HG02610 (cell line): Measurements from ENCODE around the gene CRADD.
"Not testable (repeated sequence)": the region's sequence is repeated elsewhere in the genome, so short reads cannot be mapped to it uniquely, and the experiment has no call there.

Source experiments
- ATAC-seq: cut with Tn5 transposase; IDR thresholded peaks from one replicate; pipeline ENCODE4 v1.9.1; 2021; ENCODE audit warnings: mild to moderate bottlenecking, moderate library complexity; ENCODE audit not compliant: unreplicated experiment

The CRADD gene

DNA sequence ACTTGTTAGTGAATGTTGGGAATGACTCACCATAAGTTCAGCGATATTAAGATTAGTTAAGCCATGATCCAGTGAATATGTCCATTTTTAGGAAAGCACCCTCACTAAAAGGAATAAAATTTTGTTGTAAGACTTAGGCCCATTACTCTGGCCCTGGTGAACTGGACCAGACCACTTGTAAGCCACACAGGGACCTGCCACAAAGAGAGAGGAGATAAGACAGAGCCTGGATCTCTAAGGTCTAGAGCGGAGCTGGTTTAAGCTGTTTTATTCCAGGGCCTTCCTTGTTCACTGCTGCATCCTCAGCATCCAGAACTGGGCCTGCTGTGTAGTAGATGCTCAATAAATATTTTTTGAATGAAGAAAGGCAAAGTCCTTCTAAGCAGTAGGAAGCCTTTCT, 79.1 kb downstream of the CRADD start:
- ATAC-seq = no peak

DNA sequence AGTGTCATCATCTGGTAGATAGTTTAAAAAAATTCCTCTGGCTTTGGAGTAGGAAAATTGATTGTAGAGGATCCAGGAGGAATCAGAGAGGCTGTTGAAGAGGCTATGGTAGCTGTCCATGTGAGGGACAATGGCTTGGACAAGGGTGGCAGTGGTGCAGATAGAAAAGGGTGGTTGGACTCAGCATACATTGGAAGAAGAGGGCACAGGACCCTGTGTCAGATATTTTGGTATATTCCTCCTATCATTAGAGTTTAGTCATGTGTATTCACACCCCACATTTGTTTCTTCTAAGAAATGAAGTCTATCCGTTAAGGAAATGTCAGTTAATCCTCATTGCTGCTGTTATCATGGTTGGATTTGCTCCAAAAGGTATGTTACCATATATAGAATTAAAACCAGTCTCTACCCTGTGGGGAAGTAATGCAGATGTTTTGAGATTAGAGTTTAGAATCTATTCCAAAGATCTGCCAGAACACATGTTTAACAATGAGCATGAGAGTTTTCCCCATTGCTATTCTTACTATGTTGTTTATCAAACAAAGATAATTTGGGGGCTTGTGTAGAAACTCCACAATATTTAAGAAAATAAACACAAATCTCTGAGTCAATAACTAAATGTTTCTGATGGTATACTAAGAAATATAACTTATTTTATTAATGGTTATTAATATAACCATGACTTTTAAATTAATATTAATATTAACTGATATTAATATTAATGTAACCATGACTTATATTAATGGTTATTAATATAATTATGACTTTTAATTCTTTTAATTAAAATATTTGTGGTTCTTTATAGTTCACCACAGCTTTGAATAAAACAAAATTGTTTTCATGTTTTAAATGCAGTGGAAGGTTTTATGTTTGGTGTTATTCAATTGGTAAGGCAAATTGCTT, 80.9 kb downstream of the CRADD start:
- no peak for ATAC-seq

DNA sequence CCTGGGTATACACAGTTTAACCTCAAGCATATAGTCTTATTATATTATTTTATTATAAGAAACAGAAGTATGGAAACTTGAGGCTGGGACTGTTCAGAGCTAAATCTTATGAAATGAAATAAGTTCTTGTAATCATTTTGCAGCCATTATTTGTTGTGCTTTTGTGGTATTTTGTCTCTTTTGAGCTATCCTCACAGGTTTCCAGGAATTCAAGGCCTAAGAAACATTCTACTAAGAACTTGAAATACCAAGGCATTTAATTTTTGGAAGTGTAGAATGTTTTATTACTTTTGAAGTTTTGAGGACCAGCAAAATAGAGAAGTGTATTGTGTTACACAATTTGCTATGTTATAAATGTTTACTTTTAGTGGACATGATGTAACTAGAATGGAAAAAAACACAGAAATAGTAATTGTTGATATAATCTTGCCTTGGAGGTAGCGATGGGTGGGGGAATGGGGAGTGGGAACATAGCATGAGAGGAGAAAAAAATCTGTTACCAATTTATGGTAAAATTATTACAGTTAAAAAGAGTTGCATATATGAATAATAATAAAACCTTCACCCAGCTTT, 81.7 kb downstream of the CRADD start:
- no peak for ATAC-seq

DNA sequence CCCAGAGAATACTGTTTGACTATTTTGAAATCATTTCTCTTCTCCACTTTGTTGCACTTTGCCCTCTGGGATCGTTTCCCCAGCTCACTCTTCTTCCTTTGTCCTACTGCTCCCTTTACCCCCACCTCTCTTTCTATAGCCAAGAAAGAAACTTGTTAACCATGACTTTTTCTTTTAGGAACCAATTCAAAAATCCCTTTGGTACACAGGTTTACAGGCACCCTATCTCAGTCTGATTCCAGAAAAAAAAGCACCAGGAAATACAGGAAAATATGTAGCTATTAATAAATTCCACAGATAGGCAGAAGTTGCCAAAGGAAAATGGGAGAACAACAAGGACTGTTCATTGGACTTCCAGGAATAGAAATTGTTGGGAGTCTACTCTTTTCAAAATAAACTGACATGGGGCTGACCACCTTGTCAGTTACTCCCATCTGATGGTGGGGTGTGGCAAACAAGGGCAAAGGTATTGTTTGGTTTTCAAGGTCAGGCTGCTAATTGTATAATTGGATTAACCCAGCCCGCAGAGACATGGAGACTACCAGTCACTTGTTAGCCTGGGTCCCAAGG, 82.4 kb downstream of the CRADD start:
- no peak for ATAC-seq

DNA sequence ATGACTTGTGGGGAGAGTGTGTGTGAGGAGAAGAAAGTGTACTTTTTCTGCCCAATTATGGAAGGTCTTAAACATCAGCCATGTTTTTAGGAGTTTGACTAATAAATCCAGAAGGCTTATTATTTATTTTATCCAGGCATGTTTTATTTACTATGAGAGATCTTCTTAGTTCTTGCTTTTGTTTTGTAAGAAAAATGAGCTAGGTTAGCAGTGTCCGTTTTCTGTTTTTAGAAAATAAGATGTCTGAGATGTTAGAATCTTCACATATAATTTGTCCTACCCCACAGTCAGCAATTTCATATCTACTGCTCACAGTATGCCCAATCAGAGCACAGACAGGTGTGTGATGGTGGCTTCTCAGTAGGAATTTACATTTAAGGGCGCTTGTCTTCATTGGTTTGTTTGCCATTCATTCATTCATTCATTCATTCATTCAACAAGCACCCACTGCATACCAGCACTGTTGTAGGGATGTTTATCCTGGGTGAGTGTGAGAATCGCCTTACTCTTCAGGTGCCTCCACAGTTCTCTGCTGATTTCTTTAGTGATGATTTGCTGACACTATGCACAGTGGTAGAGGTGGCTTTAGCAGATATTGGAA, 83.2 kb downstream of the CRADD start:
- no peak for ATAC-seq

DNA sequence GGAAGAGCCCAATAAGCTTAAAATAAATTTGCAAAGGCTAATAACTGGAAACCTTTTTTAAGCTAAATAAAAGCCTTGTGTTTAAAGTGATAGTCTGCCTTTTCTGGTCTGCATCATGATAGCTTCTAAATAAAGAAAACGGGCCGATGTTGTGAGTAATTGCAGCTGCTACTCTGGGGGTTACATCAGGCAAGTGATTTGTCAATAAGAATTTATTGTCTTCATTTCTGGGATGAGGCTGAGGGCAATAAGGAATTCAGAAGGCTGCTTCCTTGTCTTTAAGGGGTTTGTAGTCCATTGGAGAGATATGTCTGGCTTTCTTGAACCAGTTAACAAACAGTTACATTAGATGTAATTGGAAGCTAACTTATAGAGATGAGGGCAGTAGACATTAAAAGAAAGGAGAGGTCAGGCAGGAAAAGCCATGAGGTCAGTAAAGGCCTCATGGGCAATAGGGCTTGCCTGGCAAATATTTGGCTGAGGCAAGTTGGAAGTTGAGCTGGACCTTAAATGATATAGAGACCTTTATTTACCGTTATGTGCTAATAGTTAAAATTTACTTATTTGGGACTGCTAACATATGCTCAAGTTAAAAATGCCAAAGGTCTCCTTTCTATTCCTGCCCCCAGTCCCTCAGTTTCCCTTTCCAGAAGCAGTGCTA, 85.0 kb downstream of the CRADD start:
- no peak for ATAC-seq

DNA sequence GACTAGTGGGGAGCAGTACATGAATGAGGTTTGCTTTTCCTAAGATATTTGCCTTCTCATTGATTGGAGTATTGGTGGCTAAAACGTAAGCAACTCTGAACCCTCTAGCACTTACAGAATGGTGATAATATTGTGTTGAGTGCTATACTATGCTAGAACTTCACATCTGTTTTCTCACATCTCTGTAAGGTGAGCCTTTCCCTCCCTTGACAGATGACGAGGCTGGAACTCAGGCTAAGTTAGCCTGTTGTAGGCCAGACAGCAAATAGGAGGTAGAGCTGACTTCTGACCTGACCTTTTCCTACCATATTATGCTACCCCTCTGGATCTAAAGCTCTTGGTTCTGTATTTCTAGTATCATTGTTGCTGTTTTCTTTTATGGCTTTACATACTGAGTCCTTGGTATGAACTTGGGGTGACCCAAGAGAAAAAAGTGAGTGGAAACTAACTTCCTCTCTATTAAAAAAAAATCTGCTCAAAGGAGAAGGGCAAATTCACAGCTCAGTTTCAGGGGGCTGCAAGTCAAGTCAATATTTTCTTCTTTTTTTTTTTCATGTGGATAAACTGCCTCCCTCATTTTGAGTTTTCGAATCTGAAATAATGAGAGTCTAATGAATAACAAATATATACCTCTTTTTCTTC, 85.9 kb downstream of the CRADD start:
- ATAC-seq = no peak

DNA sequence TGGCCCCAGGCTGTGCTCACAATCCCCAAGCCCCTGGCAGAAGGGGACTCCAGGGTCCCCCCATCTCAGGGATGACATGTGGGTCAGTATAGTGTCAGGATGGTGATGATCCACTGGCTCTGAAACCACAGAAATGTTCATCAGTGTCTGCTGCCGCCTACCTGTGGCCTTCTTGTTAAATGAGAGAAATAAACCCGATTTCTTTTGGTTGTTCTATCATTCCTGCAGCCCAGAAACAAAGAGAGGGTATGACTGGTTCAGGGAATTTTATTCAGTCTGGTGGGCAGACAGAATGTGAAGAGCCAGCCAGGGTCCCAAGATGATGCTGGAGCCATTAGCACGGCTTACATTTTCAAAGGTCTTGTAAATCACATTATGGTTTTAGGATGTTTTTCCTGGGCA, 86.6 kb downstream of the CRADD start:
- ATAC-seq = no peak

DNA sequence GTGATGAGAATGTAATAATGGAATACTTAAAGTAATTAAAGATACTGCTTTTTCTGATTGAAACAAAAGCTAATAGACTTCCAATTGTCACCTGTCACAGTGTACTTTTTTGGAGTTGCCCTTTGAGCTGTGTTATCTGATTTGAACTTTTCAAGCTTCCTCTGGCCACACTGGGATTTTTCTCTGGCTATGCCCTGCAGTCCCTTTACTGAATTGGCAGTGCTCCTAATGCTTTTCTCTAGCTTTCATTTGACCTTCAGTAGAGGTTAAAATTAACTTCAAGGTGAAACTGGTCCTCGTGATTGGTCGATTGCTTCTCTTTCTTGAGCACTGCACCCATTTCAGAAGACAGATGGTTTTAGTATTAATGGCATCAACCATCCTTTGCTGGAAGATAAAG, 89.2 kb downstream of the CRADD start:
- no peak for ATAC-seq

DNA sequence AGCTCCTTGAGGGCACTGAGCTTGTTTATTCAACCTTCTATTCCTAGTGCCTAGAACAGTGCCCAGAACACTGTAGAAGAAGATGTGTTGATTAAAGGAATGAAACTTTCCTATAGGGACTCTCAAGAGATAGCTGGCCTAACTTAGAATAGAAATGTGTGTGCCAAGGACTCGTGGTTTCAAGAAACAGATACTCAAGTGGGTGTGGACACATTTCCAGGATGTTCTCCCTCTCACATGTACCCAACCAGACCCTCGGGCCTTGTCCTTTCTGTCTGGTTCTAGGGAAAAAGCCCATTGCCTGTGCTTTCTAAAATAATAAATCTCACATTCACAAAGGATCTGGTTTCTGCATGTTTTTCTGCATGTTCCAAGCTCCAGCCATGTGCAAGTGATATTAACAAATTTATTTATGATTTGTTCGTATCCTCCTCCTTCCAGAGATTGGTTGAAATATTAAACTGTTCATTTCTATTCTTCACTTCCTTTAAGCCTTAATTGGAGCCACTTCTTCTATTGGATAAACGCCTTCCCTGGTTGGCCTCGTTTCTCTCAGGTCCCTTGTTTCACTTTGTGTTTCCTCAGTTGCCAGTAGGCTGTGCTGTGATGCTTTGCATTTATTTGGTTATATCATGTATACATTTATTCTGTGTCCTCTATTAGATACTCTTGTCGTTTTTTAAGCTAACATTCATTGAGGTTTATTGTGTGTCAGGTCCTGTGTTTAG, 89.8 kb downstream of the CRADD start:
- no peak for ATAC-seq

DNA sequence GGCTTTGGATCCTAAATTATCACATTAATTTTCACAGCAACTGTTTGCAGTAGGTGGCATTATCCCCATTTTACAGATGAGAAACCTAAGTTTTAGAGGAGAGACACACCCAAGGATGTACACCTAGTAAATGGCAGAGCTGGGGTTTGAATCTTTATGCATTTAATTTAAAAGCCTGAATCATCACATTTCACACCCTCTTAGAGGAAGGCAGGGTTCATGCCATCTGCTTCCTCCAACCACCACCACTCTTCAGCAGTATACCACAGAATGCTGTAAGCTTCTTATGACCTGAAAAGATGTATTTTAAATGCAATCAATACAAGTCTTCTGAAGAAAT, 90.3 kb downstream of the CRADD start:
- no peak for ATAC-seq

DNA sequence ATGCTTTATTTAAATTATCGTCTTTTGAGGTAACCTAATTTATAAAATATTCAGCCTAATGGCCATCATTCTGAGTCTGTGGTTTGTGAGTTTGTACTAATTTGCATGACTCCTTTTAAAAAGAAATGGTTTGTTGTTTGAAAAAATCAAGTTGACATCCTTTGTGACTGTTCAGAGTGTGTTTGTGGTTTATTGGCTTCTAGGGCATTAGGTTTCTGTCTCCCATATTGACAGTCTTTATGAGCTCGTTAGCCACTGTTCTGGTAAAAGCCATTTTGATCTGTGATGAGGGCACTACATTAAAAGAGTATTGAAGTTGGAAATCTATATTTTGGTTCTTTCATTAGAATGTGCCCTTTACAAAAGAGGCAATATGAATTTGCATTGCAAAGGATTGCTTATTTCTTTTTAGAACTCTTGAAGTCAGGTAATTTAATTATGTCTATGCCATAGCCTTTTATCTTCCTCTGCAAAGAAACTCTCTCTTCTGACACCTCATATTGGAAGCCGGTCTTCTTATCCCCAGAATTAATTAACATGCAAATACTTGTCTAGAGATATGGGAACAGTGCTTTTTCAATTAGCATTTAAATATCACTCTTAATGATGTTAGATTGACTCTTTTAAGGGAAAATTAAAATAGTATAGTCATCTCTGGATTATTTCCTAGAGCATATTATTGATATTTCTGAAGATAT, 95.0 kb downstream of the CRADD start:
- no peak for ATAC-seq

DNA sequence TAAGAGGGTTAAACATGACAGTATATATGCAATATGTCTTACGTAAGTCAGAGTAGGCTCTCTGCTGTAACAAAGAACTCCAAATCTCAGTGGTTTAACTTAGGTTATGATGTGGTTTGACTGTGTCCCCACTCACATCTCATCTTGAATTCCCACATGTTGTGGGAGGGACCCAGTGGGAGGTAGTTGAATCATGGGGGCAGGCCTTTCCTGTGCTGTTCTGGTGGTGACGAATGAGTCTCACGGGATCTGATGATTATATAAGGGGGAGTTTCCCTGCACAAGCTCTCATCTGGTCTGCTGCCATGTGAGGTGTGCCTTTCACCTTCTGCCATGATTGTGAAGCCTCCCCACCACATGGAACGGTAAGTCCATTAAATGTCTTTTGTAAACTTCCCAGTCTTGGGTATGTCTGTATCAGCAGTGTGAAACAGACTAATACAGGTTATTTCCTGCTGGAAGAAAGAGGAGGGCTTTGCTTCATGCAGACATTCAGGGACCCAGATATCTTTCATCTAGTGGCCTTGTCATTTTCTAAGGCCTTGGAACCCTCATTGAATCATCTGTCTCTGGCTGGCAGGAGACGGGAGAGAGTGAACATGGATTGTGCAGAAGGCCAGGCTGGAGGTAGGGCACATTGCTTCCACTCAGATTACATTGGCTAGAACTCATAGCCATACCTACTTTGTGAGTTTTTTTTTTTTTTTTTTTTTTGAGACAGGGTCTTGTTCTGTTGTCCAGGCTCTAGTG, 96.1 kb downstream of the CRADD start:
- ATAC-seq = no peak

DNA sequence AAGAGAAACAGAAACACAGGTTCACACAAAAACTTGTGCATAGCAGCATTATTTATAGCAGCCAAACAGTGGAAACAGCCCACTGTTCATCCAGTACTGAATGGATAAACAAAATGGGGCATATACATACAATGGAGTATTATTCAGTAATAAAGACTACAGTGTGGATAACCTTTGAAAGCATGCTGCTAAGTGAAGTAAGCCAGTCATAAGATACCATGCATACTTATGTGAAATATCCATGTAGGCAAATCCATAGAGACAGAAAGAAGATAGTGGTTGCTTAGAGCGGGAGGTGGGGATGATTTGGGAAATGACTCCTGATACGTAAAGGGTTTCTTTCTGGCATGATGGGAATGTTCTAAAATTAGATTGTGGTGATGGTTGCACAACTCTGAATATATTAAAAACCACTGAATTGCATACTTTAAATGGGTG, 99.4 kb downstream of the CRADD start:
- ATAC-seq = no peak

DNA sequence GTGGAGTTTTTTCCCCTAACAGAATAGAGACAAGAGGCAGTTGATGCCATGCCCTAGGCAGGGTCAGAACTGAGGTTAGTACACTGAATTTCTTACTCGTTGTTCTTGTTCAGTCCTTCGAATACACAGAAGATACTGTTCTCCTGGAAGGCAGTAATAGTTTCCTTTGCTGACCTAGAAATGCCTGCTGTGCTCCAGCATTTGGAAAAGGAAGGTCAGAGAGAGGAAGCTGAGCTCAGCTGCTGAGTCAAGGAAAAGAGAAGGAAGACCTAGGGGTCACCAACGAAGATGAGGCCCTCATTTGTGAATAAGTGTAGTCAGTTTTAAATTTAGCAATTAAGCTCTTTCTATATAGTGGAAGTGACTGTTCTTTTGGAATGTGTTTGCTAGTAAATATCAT, 100.1 kb downstream of the CRADD start:
- no peak for ATAC-seq

DNA sequence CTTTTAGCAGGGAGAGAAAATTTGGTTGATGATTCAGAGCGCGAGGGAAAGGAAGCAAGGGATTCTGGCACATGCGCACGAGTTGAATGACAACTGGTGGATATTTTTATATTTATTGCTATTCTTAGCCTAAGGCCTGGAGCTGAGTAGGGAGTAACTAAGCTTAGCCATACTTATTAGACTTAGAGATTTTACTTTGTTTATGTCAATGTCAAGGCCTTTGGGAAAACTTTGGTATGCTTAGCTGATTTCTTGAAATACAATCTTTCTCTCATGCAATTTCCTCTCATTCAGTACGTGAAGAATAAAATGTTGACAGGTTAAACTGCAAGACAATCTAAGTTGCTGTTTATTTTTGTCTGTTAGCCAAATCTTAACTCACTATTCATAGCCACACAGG, 101.1 kb downstream of the CRADD start:
- ATAC-seq = no peak

DNA sequence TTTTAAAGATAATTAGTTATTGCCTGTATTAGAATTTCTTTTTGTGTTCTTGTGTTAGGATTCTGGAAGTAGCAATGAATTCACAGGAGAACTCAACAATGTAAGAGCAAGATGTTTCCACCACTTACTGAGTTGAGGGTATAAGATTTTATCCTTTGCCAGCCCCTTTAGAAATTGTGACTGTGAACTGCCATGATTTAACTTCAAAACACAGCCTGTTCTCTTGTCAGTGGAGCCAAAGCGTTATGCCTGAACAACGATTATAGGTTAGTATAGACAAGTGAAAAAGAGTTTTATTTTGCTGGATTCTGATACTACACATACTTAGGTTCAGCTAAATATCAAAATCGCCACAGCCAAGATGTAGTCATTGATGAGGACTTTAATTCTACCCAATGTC, 101.6 kb downstream of the CRADD start:
- ATAC-seq = no peak

DNA sequence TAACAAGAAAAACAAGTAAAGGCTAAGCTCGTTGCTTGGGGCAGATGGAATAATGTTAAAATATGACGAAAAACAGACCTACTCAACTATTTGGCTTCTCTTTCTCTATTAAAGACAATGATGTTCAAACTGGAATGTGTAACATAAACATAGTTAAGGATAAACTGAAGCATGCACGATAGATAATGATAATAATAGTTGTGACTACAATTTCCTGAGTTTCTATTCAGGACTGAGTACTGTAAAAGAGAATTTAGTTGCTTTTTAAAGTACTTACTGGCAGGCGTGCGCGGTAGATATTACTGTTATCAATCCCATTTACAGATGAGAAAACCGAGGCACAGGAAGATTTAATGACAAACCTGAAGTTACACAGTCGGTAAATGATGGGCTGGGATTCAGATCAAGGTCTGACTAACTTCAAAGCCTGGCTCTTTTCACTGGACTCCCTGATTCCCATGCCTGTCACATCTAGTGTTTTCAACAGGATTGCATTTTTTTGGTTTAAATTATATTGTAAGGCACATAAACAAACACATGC, 103.0 kb downstream of the CRADD start:
- no peak for ATAC-seq

DNA sequence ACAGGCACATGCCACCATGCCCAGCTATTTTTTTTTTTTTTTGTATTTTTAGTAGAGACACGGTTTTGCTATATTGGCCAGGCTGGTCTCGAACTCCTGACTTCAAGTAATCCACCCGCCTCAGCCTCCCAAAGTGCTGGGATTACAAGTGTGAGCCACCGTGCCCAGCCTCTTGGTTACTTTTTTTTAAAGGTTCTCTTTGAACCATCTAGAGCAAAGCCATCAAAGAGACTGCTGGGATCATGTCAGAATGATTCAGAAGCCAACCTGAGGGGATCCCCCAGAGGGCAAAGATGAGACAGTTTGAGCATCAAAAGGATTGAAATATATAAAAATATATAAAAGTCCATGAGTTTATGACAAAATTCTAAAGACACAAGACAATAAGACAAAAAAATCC, 103.7 kb downstream of the CRADD start:
- not testable (repeated sequence) for ATAC-seq
